ENCODE data around the gene C3orf80. TPM values are rescaled to one million over a fixed set of nuclear protein-coding genes. Genes with fewer than 3 reads are reported as not detected.

Gene C3orf80
- total and polyA plus RNA-seq, 10 of the 15 experiments (the other 5 are each of a cell fraction or from before 2014, with no cell fraction given) = 0.02 to 0.04 TPM; not detected in 8

- H3K27me3 ChIP-seq (replicated peaks in 1 of 2; ENCODE audit: control insufficient read depth in 2 of 2, insufficient read depth in 2 of 2, low read length in 1 of 2) = no peaks in the 10 kb centered on the region
- no peaks in the 10 kb centered on the region for H4K20me1 ChIP-seq (ENCODE audit: control insufficient read depth, insufficient read depth)
- no peaks in the 10 kb centered on the region for H3K79me2 ChIP-seq (ENCODE audit: control insufficient read depth, insufficient read depth, low read length)
- no peak overlapping the region for H3K9ac ChIP-seq (ENCODE audit: control insufficient read depth, insufficient read depth, low read length)
- DNase-seq (ENCODE audit: low read depth, low spot score) (no peak), ATAC-seq (no peak), FAIRE-seq (no peak)
- no peak overlapping the region for H3K27ac ChIP-seq (ENCODE audit: control insufficient read depth, insufficient read depth)
- no peak overlapping the region for H2AFZ ChIP-seq (ENCODE audit: control insufficient read depth, low read depth, low read length)
- CTCF ChIA-PET = no interaction called here
- BruUV-seq (replicated peaks) = no TSS peak
- SMC1A ChIA-PET (ENCODE audit: uncharacterized antibody, unreplicated experiment) = no interaction called here
- POLR2A ChIA-PET = no interaction called here
- H3K36me3 ChIP-seq (ENCODE audit: control insufficient read depth in 2 of 2, insufficient read depth in 2 of 2, low read length in 1 of 2) = no peaks in the 10 kb centered on the region
- in situ Hi-C loops (cut with MboI) = no loop called here
- no peaks in the 10 kb centered on the region for H3K4me1 ChIP-seq (ENCODE audit: control insufficient read depth, insufficient read depth, low read length)
- H3K4me3 ChIP-seq = no peak overlapping the region
- intact Hi-C loops (cut with micrococcal nuclease; ENCODE audit: unreplicated experiment) = no loop called here
- no peak overlapping the region for H3K4me2 ChIP-seq (ENCODE audit: control insufficient read depth, insufficient read depth)
- RAD21 ChIA-PET (ENCODE audit: unreplicated experiment) = interaction anchor here (1.3 kb wide), 1 partner anchor 148 kb away, joined by 3 read pairs; no protein-coding TSS in a partner anchor
- 60% methylated on average over 1 of the region's 1 CpG for WGBS (ENCODE audit: insufficient coverage, insufficient replicate concordance, low lambda C conversion rate, missing lambda C conversion rate)
- no peak for TF ChIP-seq SIN3A (IDR thresholded peaks at IDR 0.05; ENCODE audit: low read depth, low read length)
- no peak for TF ChIP-seq NFIC (IDR thresholded peaks at IDR 0.05; ENCODE audit: low read depth, low read length)
- no peak for TF ChIP-seq BHLHE40 (IDR thresholded peaks at IDR 0.05; ENCODE audit: borderline replicate concordance in 1 of 2, low read depth in 2 of 2, low read length in 1 of 2)
- TF ChIP-seq SKIL (IDR thresholded peaks at IDR 0.05; ENCODE audit: low read depth, poor library complexity, severe bottlenecking) = no peak
- no peak for TF ChIP-seq KAT2A (conservative IDR thresholded peaks at IDR 0.05; ENCODE audit: control insufficient read depth, low read depth, low read length)
- no peaks in the 10 kb centered on the region for H3K9me3 ChIP-seq (replicated peaks; ENCODE audit: control insufficient read depth, insufficient read depth, low read length)
Observed at GRCh38 chr3:160259589-160259988, 34.4 kb downstream of the C3orf80 start.

All from GM12878 (cell line).